SU-DHL-6 (cell line): Measurements from ENCODE around the gene B4GALT6.

Experiments
- H2AFZ ChIP-seq: fragments of 200-600 bp; sonication (generic); 2 replicates; pipeline ENCODE4 v1.6.1; 2014; ENCODE audit warnings: low read depth, mild to moderate bottlenecking, moderate library complexity, mixed read lengths, antibody characterized with exemption, low read length; ENCODE audit not compliant: severe bottlenecking
- H3F3A ChIP-seq: fragments of 200-600 bp; shearing (Covaris generic); 2 replicates; pipeline ENCODE4 v1.6.0; 2016; ENCODE audit warnings: antibody characterized with exemption, mild to moderate bottlenecking; ENCODE audit not compliant: insufficient read depth
- H3K27ac ChIP-seq: fragments of 200-600 bp; sonication (generic); 2 replicates; pipeline ENCODE4 v1.5.1; 2016; ENCODE audit warnings: low read depth, mild to moderate bottlenecking, low read length, moderate library complexity, mixed read lengths
- H3K27me3 ChIP-seq: fragments of 200-600 bp; sonication (generic), shearing (Covaris generic); 2 replicates; pipeline ENCODE4 v1.6.0; 2014; ENCODE audit warnings: mild to moderate bottlenecking, low read length
- H3K36me3 ChIP-seq: fragments of 200-600 bp; sonication (generic); 2 replicates; pipeline ENCODE4 v1.6.1; 2014; ENCODE audit warnings: mild to moderate bottlenecking, low read length, mixed read lengths
- H3K4me2 ChIP-seq: fragments of 300-600, 200-600 bp; shearing (Covaris generic), sonication (generic); 2 replicates; pipeline ENCODE4 v1.6.0; 2014; ENCODE audit warnings: low read length, low read depth, mild to moderate bottlenecking; ENCODE audit not compliant: poor library complexity, severe bottlenecking
- H3K4me3 ChIP-seq: fragments of 200-600 bp; sonication (generic); 2 replicates; pipeline ENCODE4 v1.5.1; 2014; ENCODE audit warnings: antibody characterized with exemption, low read length, mild to moderate bottlenecking, mixed read lengths; ENCODE audit not compliant: insufficient read depth, poor library complexity, severe bottlenecking
- H3K79me2 ChIP-seq: fragments of 200-600 bp; sonication (generic); 2 replicates; pipeline ENCODE4 v1.6.1; 2014; ENCODE audit warnings: mild to moderate bottlenecking, low read length, moderate library complexity; ENCODE audit not compliant: insufficient read depth
- H3K9ac ChIP-seq: fragments of 200-600 bp; sonication (generic); 2 replicates; pipeline ENCODE4 v1.7.0; 2014; ENCODE audit warnings: mild to moderate bottlenecking, low read length
- H3K9me2 ChIP-seq: fragments of 200-600 bp; sonication (generic); replicated peaks from 2 replicates; pipeline ENCODE4 v1.6.1; 2014; ENCODE audit warnings: low read length; ENCODE audit not compliant: insufficient read depth
- H3K9me3 ChIP-seq: fragments of 200-600 bp; sonication (generic); 2 replicates; pipeline ENCODE4 v1.6.1; 2014; ENCODE audit warnings: low read length, mixed read lengths; ENCODE audit not compliant: insufficient read depth
- H4K20me1 ChIP-seq: fragments of 200-600 bp; sonication (generic); 2 replicates; pipeline ENCODE4 v1.6.1; 2014; ENCODE audit warnings: low read depth, mild to moderate bottlenecking, antibody characterized with exemption, low read length, moderate library complexity, mixed read lengths
- CTCF ChIP-seq: fragments of 200-600 bp; sonication (generic); IDR thresholded peaks from one replicate; pipeline ENCODE4 v1.5.1; 2017; ENCODE audit warnings: antibody characterized with exemption, mild to moderate bottlenecking, low read length, moderate library complexity; ENCODE audit not compliant: insufficient read depth, poor library complexity, severe bottlenecking
- EZH2phosphoT487 ChIP-seq: fragments of 200-600 bp; sonication (generic), shearing (Covaris generic); conservative IDR thresholded peaks from 2 replicates; pipeline ENCODE4 v1.6.1; 2018; ENCODE audit warnings: mild to moderate bottlenecking, antibody characterized with exemption, low read length, moderate library complexity, mixed read lengths

The B4GALT6 gene

DNA sequence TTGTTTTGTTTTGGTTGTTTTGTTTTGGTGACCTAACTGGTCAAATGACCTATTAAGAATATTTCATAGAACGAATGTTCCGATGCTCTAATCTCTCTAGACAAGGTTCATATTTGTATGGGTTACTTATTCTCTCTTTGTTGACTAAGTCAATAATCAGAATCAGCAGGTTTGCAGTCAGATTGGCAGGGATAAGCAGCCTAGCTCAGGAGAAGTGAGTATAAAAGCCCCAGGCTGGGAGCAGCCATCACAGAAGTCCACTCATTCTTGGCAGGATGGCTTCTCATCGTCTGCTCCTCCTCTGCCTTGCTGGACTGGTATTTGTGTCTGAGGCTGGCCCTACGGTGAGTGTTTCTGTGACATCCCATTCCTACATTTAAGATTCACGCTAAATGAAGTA, 92.8 kb downstream of the B4GALT6 start, which contains the start of gene TTR:
Gene TTR, plus strand, starts transcription at position 250 of the 400 bp plus-strand sequence. Its CDS starts 26 bp downstream, at position 276.
- Histone ChIP-seq H2AFZ (no peak within 1 kb of the TSS), H3K9me3 (no peaks in the 10 kb centered on the region), H3K9ac (no peak within 1 kb of the TSS), H3K36me3 (no peaks in the 10 kb centered on the region), H3K27ac (no peak within 1 kb of the TSS), H4K20me1 (no peaks in the 10 kb centered on the region), H3K4me3 (no peak within 1 kb of the TSS), H3K27me3 (no peaks in the 10 kb centered on the region), H3K9me2 (no peaks in the 10 kb centered on the region), H3K79me2 (no peaks in the 10 kb centered on the region), H3K4me2 (no peak within 1 kb of the TSS), H3F3A (no peaks in the 10 kb centered on the region)
- TF ChIP-seq CTCF (no peak), EZH2phosphoT487 (no peak)

DNA sequence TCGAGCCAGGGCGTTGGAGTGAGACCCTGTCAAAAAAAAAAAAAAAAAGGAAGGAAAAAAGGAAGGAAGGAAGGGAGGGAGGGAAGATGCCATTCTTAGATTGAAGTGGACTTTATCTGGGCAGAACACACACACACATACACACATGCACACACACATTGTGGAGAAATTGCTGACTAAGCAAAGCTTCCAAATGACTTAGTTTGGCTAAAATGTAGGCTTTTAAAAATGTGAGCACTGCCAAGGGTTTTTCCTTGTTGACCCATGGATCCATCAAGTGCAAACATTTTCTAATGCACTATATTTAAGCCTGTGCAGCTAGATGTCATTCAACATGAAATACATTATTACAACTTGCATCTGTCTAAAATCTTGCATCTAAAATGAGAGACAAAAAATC, 93.3 kb downstream of the B4GALT6 start:
- H3K9ac ChIP-seq = no peak overlapping the region
- no peak overlapping the region for H3K4me2 ChIP-seq
- TF ChIP-seq CTCF (no peak), EZH2phosphoT487 (no peak)
- no peak overlapping the region for H3K27ac ChIP-seq
- no peaks in the 10 kb centered on the region for H4K20me1 ChIP-seq
- no peaks in the 10 kb centered on the region for H3K27me3 ChIP-seq
- no peaks in the 10 kb centered on the region for H3K9me3 ChIP-seq
- no peaks in the 10 kb centered on the region for H3K9me2 ChIP-seq
- H3K36me3 ChIP-seq = no peaks in the 10 kb centered on the region
- H2AFZ ChIP-seq = no peak overlapping the region
- H3K79me2 ChIP-seq = no peaks in the 10 kb centered on the region
- H3K4me3 ChIP-seq = no peak overlapping the region
- no peaks in the 10 kb centered on the region for H3F3A ChIP-seq

DNA sequence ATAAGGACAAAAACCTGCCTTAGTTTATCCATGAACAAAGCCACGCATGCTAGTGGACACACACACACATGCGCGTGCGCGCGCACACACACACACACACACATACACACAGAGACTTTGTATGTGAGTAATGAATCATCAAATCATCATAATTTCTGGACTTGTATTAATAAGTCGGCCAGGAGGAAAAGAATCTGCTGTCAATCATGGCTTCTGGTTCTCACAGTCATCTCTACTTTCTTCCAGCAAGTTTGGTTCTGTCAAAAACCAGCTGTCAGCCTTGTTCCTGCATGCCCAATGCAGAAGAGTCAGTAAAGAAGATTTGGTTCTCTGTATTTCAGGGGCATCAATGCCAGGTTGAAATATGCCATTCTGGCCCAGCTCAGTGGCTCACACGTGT, 93.8 kb downstream of the B4GALT6 start:
- Histone ChIP-seq H3K4me2 (no peak overlapping the region), H3K27me3 (no peaks in the 10 kb centered on the region), H3K9ac (no peak overlapping the region), H3F3A (no peaks in the 10 kb centered on the region), H4K20me1 (no peaks in the 10 kb centered on the region), H2AFZ (no peak overlapping the region), H3K9me2 (no peaks in the 10 kb centered on the region), H3K79me2 (no peaks in the 10 kb centered on the region), H3K4me3 (no peak overlapping the region), H3K27ac (no peak overlapping the region), H3K36me3 (no peaks in the 10 kb centered on the region), H3K9me3 (no peaks in the 10 kb centered on the region)
- TF ChIP-seq EZH2phosphoT487 = no peak
- TF ChIP-seq CTCF = no peak
